ENCODE results near the gene FBN3.

FBN3 gene

DNA sequence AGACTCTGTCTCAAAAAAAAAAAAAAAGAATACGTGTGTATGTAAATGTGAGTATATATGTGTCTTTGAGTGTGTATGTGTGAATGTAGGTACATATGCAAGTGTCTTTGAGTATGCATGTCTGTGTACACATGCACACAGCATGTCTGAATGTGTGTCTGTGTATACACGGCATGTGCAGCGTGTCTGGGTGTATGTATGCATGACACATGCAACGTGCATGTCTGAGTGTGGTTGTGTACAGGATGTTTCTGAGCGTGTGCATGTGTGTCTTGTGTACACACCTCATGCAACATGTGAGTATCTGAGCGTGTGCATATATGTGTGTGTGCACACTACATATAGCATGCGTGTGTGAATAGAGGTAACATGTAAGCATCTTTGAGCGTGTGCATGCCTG, 20.8 kb downstream of the FBN3 start:
- no peak overlapping the region for H3K9ac ChIP-seq (ENCODE audit: low read length)
- H3K36me3 ChIP-seq (ENCODE audit: control insufficient read depth, insufficient read depth, low read length): no peaks in the 10 kb centered on the region
- H3K27me3 ChIP-seq (ENCODE audit: control insufficient read depth, insufficient read depth, low read length): no peaks in the 10 kb centered on the region
- no peaks in the 10 kb centered on the region for H3K9me3 ChIP-seq (ENCODE audit: control insufficient read depth, low read length)
- no peak overlapping the region for H3K4me3 ChIP-seq (ENCODE audit: low read length)
- no peaks in the 10 kb centered on the region for H3K4me1 ChIP-seq (ENCODE audit: control insufficient read depth, insufficient read depth, low read length)

DNA sequence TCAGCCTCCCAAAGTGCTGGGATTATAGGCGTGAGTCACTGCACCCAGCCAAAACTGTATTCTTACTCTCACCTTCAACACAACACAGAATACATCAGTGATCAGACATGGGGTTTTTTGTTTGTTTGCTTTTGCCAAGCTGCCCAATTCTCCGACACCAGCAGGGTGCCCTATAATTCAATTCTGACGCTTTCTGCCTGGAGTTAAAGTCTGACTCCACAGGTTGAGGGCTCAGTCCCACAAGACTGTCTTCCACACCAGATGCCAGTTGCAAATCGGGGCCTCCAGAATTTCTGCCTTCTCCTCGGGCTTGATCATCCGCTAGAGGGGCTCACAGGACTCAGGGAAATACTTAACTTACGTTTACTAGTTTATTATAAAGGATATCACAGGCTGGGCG, 22.1 kb downstream of the FBN3 start:
- Histone ChIP-seq H3K9me3 (ENCODE audit: control insufficient read depth, low read length) (no peaks in the 10 kb centered on the region), H3K36me3 (ENCODE audit: control insufficient read depth, insufficient read depth, low read length) (no peaks in the 10 kb centered on the region), H3K27me3 (ENCODE audit: control insufficient read depth, insufficient read depth, low read length) (no peaks in the 10 kb centered on the region), H3K4me1 (ENCODE audit: control insufficient read depth, insufficient read depth, low read length) (no peaks in the 10 kb centered on the region), H3K9ac (ENCODE audit: low read length) (no peak overlapping the region), H3K4me3 (ENCODE audit: low read length) (no peak overlapping the region)

DNA sequence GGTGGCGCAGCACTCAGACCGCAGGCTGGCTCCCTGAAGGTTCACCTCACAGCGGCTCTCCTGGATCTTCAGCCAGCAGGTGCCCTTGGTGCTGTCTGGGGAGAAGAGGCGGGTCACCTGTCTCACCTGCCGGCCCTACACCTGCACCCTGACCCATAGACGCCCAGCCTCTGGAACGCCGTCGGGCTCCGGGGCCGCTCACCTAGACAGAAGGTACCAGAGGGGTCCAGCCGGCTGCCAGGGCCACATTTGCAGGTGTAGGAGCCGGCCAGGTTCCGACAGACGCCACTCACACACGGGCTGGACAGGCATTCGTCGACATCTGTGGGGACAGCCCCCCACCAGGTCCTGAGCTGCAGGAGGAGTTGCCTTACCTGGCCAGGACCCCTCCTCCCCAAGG, 22.9 kb downstream of the FBN3 start:
- no peaks in the 10 kb centered on the region for H3K36me3 ChIP-seq (ENCODE audit: control insufficient read depth, insufficient read depth, low read length)
- no peaks in the 10 kb centered on the region for H3K4me1 ChIP-seq (ENCODE audit: control insufficient read depth, insufficient read depth, low read length)
- no peak overlapping the region for H3K9ac ChIP-seq (ENCODE audit: low read length)
- H3K9me3 ChIP-seq (ENCODE audit: control insufficient read depth, low read length): no peaks in the 10 kb centered on the region
- no peak overlapping the region for H3K4me3 ChIP-seq (ENCODE audit: low read length)
- H3K27me3 ChIP-seq (ENCODE audit: control insufficient read depth, insufficient read depth, low read length): no peaks in the 10 kb centered on the region

DNA sequence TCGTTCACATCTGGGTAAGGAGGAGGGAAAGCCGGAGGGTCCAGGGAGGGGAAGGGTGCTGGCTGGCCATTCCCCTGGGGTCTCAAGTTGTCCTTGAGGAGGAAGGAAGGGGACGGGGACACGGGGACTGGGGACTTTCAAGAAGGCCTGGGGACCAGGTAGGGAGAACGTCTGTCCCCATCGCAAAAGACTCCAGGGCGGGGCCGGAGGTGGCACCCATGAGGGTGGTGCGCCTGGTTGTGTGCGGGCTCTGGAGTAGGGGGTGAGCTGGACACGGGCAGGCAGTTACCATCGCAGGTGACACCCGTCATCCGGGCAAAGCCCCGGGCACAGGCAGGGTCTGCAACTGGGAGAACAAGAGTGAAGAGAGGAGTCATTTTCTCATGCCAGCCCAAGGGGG, 23.4 kb downstream of the FBN3 start:
- H3K9me3 ChIP-seq (ENCODE audit: control insufficient read depth, low read length): no peaks in the 10 kb centered on the region
- no peaks in the 10 kb centered on the region for H3K36me3 ChIP-seq (ENCODE audit: control insufficient read depth, insufficient read depth, low read length)
- H3K27me3 ChIP-seq (ENCODE audit: control insufficient read depth, insufficient read depth, low read length): no peaks in the 10 kb centered on the region
- H3K9ac ChIP-seq (ENCODE audit: low read length): no peak overlapping the region
- no peaks in the 10 kb centered on the region for H3K4me1 ChIP-seq (ENCODE audit: control insufficient read depth, insufficient read depth, low read length)
- no peak overlapping the region for H3K4me3 ChIP-seq (ENCODE audit: low read length)

DNA sequence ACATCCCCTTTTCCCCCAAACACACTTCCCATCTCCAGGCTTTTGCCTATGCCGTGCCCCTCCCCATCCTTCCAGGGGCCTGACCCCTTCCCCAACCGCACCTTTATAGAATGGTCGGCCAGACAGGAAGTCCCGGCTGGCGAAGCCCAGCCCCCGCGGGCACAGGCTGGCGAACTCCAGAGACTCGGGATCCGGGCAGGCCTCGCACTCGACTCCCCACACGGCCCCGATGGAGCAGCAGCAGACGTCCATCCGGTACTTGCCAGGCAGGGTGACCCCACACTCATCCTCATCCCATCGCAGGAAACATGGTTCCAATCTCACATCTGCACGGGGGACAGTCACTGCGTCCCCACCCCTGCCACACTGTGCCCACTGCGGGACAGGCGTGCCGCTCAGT, 25.7 kb downstream of the FBN3 start:
- H3K27me3 ChIP-seq (ENCODE audit: control insufficient read depth, insufficient read depth, low read length): no peaks in the 10 kb centered on the region
- H3K9me3 ChIP-seq (ENCODE audit: control insufficient read depth, low read length): no peaks in the 10 kb centered on the region
- H3K4me3 ChIP-seq (ENCODE audit: low read length): no peak overlapping the region
- H3K9ac ChIP-seq (ENCODE audit: low read length): no peak overlapping the region
- H3K36me3 ChIP-seq (ENCODE audit: control insufficient read depth, insufficient read depth, low read length): no peaks in the 10 kb centered on the region
- no peaks in the 10 kb centered on the region for H3K4me1 ChIP-seq (ENCODE audit: control insufficient read depth, insufficient read depth, low read length)

DNA sequence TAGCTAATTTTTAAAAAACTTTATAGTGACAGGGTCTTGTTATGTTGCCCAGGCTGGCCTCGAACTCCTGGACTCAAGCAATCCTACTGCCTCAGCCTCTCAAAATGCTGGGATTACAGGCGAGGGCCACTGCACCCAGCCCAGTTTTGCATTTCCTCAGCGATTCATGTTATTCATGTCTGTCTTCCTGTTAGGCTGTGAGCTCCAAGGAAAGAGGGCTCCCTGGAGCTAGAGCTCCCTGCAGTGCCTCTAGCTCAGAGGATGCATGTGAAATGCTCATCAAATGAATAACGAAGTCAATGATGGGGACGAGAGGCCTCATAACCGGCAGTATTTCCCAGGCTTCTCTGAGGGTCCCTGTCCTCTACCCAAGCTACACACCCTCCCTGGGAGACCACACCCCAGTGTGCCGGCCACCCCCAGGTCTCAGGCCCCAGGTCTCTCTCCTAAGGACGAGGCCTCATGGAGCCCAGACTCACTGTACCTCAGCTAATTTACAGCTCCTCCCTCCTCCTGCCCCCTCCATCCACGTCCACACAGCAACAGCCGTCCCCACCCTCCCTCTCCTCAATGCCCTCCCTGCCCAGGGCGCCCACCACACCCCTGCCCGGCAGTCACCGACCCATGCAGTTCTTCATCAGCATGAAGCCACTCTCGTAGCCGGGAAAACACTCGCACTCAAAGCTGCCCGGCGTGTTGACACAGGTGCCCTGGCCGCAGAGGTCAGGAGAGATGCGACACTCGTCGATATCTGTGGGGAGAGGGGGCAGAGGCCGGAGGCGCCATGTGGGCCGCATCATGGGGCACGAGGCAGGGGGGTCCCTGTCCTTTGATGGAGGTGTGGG, 28.5 kb downstream of the FBN3 start:
- Histone ChIP-seq H3K9me3 (ENCODE audit: control insufficient read depth, low read length) (no peaks in the 10 kb centered on the region), H3K36me3 (ENCODE audit: control insufficient read depth, insufficient read depth, low read length) (no peaks in the 10 kb centered on the region), H3K4me3 (ENCODE audit: low read length) (no peak overlapping the region), H3K27me3 (ENCODE audit: control insufficient read depth, insufficient read depth, low read length) (no peaks in the 10 kb centered on the region), H3K4me1 (ENCODE audit: control insufficient read depth, insufficient read depth, low read length) (no peaks in the 10 kb centered on the region), H3K9ac (ENCODE audit: low read length) (no peak overlapping the region)

DNA sequence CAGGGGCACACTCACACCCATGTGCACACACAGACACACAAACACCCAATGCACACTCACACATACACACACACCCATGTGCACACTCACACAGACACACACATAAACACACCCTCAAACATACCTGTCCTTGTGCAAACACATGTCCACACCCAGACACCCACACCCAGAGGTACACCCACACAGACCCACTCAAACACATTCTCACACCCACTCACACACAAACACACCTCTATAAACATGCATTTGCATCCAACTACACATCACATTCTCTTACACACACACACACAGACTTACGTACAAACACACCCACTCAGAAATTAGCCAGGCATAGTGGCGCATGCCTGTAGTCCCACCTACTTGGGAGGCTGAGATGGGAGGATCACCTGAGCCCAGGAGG, 31.4 kb downstream of the FBN3 start:
- Histone ChIP-seq H3K27me3 (ENCODE audit: control insufficient read depth, insufficient read depth, low read length) (no peaks in the 10 kb centered on the region), H3K4me3 (ENCODE audit: low read length) (no peak overlapping the region), H3K36me3 (ENCODE audit: control insufficient read depth, insufficient read depth, low read length) (no peaks in the 10 kb centered on the region), H3K4me1 (ENCODE audit: control insufficient read depth, insufficient read depth, low read length) (no peaks in the 10 kb centered on the region), H3K9me3 (ENCODE audit: control insufficient read depth, low read length) (no peaks in the 10 kb centered on the region), H3K9ac (ENCODE audit: low read length) (no peak overlapping the region)

DNA sequence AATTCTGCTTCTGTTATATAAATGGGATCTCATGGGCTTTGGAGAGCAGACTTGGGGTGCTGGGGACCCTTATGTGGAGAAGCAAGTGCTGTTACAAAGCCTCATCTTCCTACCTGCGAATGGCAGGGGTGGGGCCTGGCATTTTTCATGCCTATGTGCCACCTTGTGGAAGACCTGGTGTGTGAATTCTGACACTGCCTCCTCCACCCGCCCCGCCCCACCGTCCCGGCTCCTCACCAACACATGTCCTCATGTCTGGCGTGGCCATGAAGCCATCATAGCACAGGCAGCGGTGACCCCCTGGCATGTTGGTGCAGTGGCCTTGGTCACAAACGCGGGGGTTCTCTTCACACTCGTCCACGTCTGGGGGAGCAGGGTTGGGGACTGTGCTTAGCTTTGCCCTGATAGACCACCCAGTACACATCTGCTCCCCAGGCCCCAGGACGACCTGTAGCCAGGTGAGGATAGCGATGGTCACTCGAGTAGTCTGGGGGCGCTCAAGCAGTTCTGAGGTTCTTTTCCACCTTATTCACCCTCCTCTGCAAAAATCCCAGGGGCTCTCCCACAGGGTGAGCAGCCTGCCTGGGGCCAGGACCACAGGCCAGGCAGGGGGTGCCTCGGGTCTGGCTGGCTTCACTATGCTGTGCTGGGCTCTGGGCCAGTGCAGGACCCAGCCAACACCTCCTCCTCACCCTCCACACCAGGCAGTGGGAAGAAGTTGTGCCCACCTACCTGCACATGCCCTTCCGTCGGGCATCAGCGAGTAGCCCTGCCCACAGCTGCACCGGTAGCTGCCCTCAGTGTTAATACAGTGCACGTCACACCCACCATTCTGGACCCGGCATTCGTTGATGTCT, 32.7 kb downstream of the FBN3 start:
- Histone ChIP-seq H3K27me3 (ENCODE audit: control insufficient read depth, insufficient read depth, low read length) (no peaks in the 10 kb centered on the region), H3K4me1 (ENCODE audit: control insufficient read depth, insufficient read depth, low read length) (no peaks in the 10 kb centered on the region), H3K4me3 (ENCODE audit: low read length) (no peak overlapping the region), H3K9me3 (ENCODE audit: control insufficient read depth, low read length) (no peaks in the 10 kb centered on the region), H3K36me3 (ENCODE audit: control insufficient read depth, insufficient read depth, low read length) (no peaks in the 10 kb centered on the region), H3K9ac (ENCODE audit: low read length) (no peak overlapping the region)

DNA sequence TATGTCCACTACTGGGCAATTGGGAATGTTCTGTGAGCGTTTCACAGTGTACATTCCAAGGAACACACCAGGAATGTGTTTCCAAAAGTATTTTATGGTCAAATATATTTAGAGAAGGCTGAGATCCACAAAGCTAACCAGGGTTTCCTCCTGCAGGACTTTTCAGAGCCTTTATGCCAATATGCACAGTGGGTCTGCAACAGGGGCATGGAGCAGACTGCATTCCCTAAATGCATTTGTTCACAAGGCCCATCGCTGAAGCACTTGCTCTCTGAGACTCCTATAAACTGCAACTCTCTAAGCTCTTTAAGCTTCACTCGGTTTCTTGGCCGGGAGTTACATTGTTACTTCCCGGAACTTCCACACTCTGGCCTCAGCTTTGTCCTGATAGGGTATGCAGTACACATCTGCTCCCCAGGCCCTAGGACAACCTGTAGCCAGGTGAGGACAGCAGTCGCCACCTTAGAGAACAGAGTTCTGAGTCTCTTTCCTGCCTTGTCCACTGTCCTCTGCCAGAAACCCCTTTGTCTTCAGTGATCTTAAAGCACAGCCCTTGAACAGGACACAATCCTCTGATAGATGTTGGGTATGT, 33.5 kb downstream of the FBN3 start:
- Histone ChIP-seq H3K36me3 (ENCODE audit: control insufficient read depth, insufficient read depth, low read length) (no peaks in the 10 kb centered on the region), H3K4me3 (ENCODE audit: low read length) (no peak overlapping the region), H3K9ac (ENCODE audit: low read length) (no peak overlapping the region), H3K27me3 (ENCODE audit: control insufficient read depth, insufficient read depth, low read length) (no peaks in the 10 kb centered on the region), H3K9me3 (ENCODE audit: control insufficient read depth, low read length) (no peaks in the 10 kb centered on the region), H3K4me1 (ENCODE audit: control insufficient read depth, insufficient read depth, low read length) (no peaks in the 10 kb centered on the region)

DNA sequence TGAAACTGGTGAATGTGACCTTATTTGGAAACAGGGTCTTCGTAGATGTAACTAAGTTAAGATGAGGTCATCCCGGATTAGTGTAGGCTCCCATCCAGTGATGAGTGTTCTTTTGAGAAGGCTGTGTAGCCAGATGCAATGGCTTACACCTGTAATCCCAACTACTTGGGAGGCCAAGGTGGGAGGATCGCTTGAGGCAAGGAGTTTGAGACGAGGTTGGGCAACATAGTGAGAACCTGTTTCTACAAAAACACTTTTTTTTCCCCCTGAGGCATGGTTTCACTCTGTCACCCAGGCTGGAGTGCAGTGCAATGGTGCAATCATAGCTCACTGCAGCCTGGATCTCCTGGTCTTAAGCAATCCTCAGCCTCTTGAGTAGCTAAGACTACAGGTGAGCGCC, 36.4 kb downstream of the FBN3 start:
- Histone ChIP-seq H3K9ac (ENCODE audit: low read length) (no peak overlapping the region), H3K36me3 (ENCODE audit: control insufficient read depth, insufficient read depth, low read length) (no peaks in the 10 kb centered on the region), H3K9me3 (ENCODE audit: control insufficient read depth, low read length) (no peaks in the 10 kb centered on the region), H3K4me3 (ENCODE audit: low read length) (no peak overlapping the region), H3K4me1 (ENCODE audit: control insufficient read depth, insufficient read depth, low read length) (no peaks in the 10 kb centered on the region), H3K27me3 (ENCODE audit: control insufficient read depth, insufficient read depth, low read length) (no peaks in the 10 kb centered on the region)

DNA sequence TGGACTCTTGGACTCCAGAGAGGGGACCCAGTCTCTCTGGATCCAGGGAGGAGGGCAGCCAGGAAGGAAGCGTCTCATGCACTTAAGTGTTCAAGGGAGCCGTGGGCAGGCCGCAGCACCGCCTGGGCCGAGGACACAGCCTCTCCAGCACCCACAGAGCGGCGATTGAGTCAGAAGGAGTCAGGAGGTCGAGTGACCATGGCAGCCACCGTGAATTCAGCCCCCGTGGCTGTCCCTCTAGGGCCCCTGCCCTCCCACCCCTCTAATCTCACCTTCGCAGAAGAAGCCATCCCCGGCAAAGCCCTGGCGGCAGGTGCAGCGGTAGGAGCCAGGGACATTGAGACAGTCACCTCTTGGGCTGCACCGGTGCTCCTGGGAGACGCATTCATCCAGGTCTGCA, 38.0 kb downstream of the FBN3 start:
- Histone ChIP-seq H3K9ac (ENCODE audit: low read length) (no peak overlapping the region), H3K9me3 (ENCODE audit: control insufficient read depth, low read length) (no peaks in the 10 kb centered on the region), H3K36me3 (ENCODE audit: control insufficient read depth, insufficient read depth, low read length) (no peaks in the 10 kb centered on the region), H3K27me3 (ENCODE audit: control insufficient read depth, insufficient read depth, low read length) (no peaks in the 10 kb centered on the region), H3K4me1 (ENCODE audit: control insufficient read depth, insufficient read depth, low read length) (no peaks in the 10 kb centered on the region), H3K4me3 (ENCODE audit: low read length) (no peak overlapping the region)

DNA sequence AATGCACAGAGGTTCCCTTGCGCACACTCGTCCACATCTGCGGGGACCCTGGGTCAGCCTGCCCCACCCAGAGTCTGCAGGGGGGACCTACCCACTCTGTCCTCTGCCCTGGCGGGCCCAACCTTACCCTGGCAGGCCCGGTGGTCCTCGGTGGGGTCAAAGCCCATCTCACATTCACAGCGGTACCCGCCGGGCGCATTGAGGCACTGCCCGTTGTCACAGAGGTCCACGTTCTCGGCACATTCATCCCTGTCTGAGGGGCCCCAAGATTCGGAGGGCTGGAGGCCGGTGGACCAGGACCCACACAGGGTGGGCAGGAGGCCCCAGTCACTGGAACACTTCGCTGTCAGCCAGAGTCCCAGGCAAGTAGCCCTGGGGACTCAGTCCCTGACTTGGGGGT, 38.5 kb downstream of the FBN3 start:
- no peaks in the 10 kb centered on the region for H3K4me1 ChIP-seq (ENCODE audit: control insufficient read depth, insufficient read depth, low read length)
- no peaks in the 10 kb centered on the region for H3K9me3 ChIP-seq (ENCODE audit: control insufficient read depth, low read length)
- H3K27me3 ChIP-seq (ENCODE audit: control insufficient read depth, insufficient read depth, low read length): no peaks in the 10 kb centered on the region
- no peaks in the 10 kb centered on the region for H3K36me3 ChIP-seq (ENCODE audit: control insufficient read depth, insufficient read depth, low read length)
- no peak overlapping the region for H3K4me3 ChIP-seq (ENCODE audit: low read length)
- H3K9ac ChIP-seq (ENCODE audit: low read length): no peak overlapping the region

Data from mucosa of stomach (tissue), 1 donor.